DND-41 (cell line): ENCODE data around the gene ZIC1.

ENCODE experiments used
- ATAC-seq: fragments of 200-7000 bp; cut with Tn5 transposase; 3 replicates; pipeline ENCODE4 v1.9.1; 2021; ENCODE audit warnings: low read depth; ENCODE audit not compliant: insufficient read depth
- DNase-seq: peaks from one replicate; pipeline ENCODE4 v3.0.0-alpha.2; 2020
- H2AFZ ChIP-seq: 2 replicates; pipeline ENCODE4 v1.6.0; 2012; ENCODE audit warnings: low read depth, low read length
- H3K27ac ChIP-seq: 2 replicates; pipeline ENCODE4 v1.5.1; 2012; ENCODE audit warnings: low read length, inconsistent platforms
- H3K27me3 ChIP-seq: fragments of 200-600 bp; sonication (generic); 2 replicates; pipeline ENCODE4 v1.6.0; 2012; ENCODE audit warnings: low read length, mild to moderate bottlenecking, inconsistent platforms; ENCODE audit not compliant: insufficient read depth, poor library complexity
- H3K36me3 ChIP-seq: 2 replicates; pipeline ENCODE4 v1.5.1; 2012; ENCODE audit warnings: low read length, inconsistent platforms; ENCODE audit not compliant: insufficient read depth
- H3K4me1 ChIP-seq: 2 replicates; pipeline ENCODE4 v1.5.1; 2012; ENCODE audit warnings: mild to moderate bottlenecking, low read length; ENCODE audit not compliant: insufficient read depth
- H3K4me2 ChIP-seq: 2 replicates; pipeline ENCODE4 v1.6.0; 2012; ENCODE audit warnings: mild to moderate bottlenecking, moderate library complexity, low read length, inconsistent platforms; ENCODE audit not compliant: insufficient read depth
- H3K4me3 ChIP-seq, 2 experiments: fragments of 200-600 bp in 1 of 2; shearing (Covaris generic) in 1 of 2; 2 replicates each; pipeline ENCODE4 v1.5.1; 2012 to 2016; ENCODE audit warnings: inconsistent platforms in 2 of 2, low read length in 2 of 2, mild to moderate bottlenecking in 2 of 2, low read depth in 1 of 2, moderate library complexity in 1 of 2
- H3K79me2 ChIP-seq: 2 replicates; pipeline ENCODE4 v1.6.0; 2012; ENCODE audit warnings: low read length, inconsistent platforms; ENCODE audit not compliant: insufficient read depth
- H3K9ac ChIP-seq: 2 replicates; pipeline ENCODE4 v1.6.0; 2012; ENCODE audit warnings: low read depth, mild to moderate bottlenecking, inconsistent platforms, low read length, moderate library complexity
- H3K9me3 ChIP-seq: 2 replicates; pipeline ENCODE4 v1.5.1; 2012; ENCODE audit warnings: low read length, moderate library complexity, mild to moderate bottlenecking, inconsistent platforms; ENCODE audit not compliant: insufficient read depth, severe bottlenecking
- H4K20me1 ChIP-seq: 2 replicates; pipeline ENCODE4 v1.6.0; 2012; ENCODE audit warnings: low read length; ENCODE audit not compliant: insufficient read depth
- EZH2 ChIP-seq: IDR thresholded peaks from 3 replicates; pipeline ENCODE4 v1.6.1; 2012; ENCODE audit warnings: borderline replicate concordance, low read depth, mild to moderate bottlenecking, moderate library complexity, low read length, inconsistent platforms; ENCODE audit not compliant: severe bottlenecking
- TF ChIP-seq, protein P1 (sequence below): IDR thresholded peaks from 2 replicates; pipeline ENCODE4 v1.5.1; 2012; ENCODE audit warnings: borderline replicate concordance, low read length, moderate library complexity, mild to moderate bottlenecking; ENCODE audit not compliant: poor library complexity, severe bottlenecking; ENCODE audit errors: extremely low read depth

ZIC1 gene

DNA sequence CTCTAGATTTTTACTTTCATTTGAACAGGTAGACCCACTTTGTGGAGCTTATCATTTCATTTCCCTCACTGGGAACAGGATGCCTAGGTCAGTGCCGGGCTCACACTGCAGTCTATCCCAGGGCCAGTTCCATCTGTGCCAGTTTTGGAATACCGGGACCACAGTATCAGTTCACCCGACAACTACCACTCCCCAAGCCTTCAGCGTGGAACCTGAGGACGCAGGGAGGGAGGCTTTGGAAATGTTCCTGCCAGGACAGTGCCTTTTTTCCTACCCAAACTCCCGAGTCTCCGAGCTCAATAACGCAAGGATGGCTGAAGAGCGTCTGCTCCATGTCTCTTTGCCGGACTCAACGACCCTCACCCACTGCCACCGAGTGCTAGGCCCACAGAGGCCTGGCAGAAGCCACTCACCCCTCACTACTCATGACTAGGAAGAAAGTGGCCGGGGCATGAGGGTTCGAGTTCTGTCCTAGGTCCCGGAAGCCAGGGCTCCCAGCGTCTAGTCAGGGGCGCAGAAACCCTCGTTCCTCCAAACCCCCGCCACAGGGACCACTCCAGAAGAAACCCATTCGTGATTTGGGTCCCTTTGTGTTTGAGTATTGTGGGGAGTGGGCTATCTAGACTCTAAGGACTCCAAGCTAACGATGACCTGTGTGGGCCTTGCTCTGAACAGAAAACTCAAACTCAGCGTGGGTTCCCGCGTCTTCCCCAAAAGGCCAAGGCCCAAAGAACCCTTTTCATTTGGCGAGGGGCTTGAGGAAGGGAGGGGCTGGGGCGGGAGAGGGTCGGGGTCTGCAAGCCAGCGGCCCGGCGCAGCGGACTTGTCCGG, 11.4 kb downstream of the ZIC1 start:
- TF ChIP-seq EZH2, result no peak
- TF ChIP-seq, protein P1, sequence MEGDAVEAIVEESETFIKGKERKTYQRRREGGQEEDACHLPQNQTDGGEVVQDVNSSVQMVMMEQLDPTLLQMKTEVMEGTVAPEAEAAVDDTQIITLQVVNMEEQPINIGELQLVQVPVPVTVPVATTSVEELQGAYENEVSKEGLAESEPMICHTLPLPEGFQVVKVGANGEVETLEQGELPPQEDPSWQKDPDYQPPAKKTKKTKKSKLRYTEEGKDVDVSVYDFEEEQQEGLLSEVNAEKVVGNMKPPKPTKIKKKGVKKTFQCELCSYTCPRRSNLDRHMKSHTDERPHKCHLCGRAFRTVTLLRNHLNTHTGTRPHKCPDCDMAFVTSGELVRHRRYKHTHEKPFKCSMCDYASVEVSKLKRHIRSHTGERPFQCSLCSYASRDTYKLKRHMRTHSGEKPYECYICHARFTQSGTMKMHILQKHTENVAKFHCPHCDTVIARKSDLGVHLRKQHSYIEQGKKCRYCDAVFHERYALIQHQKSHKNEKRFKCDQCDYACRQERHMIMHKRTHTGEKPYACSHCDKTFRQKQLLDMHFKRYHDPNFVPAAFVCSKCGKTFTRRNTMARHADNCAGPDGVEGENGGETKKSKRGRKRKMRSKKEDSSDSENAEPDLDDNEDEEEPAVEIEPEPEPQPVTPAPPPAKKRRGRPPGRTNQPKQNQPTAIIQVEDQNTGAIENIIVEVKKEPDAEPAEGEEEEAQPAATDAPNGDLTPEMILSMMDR, result no peak
- Histone ChIP-seq H3K4me1 (no peaks in the 10 kb centered on the region), H3K27ac (no peak overlapping the region), H3K4me2 (no peak overlapping the region), H2AFZ (no peak overlapping the region), H4K20me1 (no peaks in the 10 kb centered on the region), H3K27me3 (no peaks in the 10 kb centered on the region), H3K4me3 (no peak overlapping the region), H3K9me3 (peaks cover 12% of the 10 kb centered on the region), H3K79me2 (no peaks in the 10 kb centered on the region), H3K36me3 (no peaks in the 10 kb centered on the region), H3K9ac (no peak overlapping the region)
- ATAC-seq, result no peak
- no peak for DNase-seq

GRCh38 chr3:147421184-147421912, 12.2 kb downstream of the ZIC1 start:
- no peaks in the 10 kb centered on the region for H3K4me1 ChIP-seq
- no peaks in the 10 kb centered on the region for H3K36me3 ChIP-seq
- no peaks in the 10 kb centered on the region for H3K27me3 ChIP-seq
- H2AFZ ChIP-seq, result no peak overlapping the region
- TF ChIP-seq, protein P1, result no peak
- TF ChIP-seq EZH2, result no peak
- no peak overlapping the region for H3K4me3 ChIP-seq
- H4K20me1 ChIP-seq, result no peaks in the 10 kb centered on the region
- no peak for DNase-seq
- ATAC-seq, result no peak
- no peak overlapping the region for H3K4me2 ChIP-seq
- no peak overlapping the region for H3K27ac ChIP-seq
- peaks cover 12% of the 10 kb centered on the region for H3K9me3 ChIP-seq
- H3K79me2 ChIP-seq, result no peaks in the 10 kb centered on the region
- H3K9ac ChIP-seq, result no peak overlapping the region

DNA sequence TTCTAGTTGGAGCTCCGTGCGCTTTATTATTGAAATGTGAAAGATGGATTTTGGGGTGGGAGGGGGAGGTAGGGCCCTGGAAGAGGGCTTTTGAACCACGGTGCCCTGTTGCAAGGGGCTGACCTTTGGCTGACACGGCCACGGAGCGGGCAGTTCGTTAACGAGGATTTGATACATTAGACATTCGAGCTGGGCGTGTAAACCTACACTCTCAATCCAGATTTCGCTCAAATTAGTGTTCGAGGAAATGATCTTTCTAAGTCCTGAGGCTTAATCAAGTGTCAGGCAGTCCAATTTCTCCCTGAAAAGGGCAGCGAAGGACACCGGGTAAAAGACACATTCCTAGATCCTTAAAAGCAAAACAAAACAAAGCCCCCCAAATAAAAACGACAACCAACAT, 13.0 kb downstream of the ZIC1 start:
- no peak for ATAC-seq
- Histone ChIP-seq H3K9ac (no peak overlapping the region), H3K4me1 (no peaks in the 10 kb centered on the region), H3K36me3 (no peaks in the 10 kb centered on the region), H3K9me3 (peaks cover 12% of the 10 kb centered on the region), H3K27ac (no peak overlapping the region), H3K4me3 (no peak overlapping the region), H3K4me2 (no peak overlapping the region), H2AFZ (no peak overlapping the region), H3K27me3 (no peaks in the 10 kb centered on the region), H3K79me2 (no peaks in the 10 kb centered on the region), H4K20me1 (no peaks in the 10 kb centered on the region)
- TF ChIP-seq, protein P1, result no peak
- no peak for TF ChIP-seq EZH2
- DNase-seq, result no peak
